Measurements from ENCODE around the gene XPR1.

Gene XPR1

DNA sequence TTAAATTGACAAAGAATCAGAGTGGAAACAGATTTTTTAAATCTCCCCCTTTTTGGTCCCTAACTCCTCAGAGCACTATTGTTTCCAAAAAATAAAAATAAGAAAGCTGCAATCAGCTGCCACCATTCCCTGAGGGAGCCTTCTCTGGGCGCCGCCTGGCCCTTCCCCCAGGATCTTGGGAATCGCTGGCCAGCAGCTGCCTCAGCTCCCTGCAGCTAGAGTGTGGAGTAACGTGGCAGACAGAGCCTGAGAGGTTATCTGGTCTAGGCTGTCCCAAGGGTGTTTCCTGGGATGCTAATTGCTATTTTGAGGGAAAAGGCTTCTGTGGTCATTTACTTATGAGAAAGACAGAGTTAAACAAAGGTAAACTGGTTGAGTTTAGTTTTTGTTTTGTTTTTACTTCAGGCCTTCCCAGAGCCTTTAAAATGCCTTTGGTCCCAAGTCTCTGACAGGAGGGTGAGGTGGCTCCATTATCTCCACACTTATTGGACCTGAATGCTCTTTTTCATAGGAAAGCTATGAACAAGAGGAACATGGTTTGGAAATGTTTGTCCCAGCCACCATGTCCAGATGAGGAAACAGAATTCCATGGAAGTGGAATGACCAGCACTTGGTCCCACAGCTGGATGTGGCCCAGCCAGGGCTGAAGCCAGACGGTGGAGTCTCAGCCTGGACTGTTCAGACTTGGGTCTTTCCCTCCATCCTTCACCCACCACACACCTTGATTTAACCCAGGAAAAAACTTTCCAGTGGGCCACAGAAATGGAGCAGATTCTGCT is 266.8 kb downstream of the XPR1 start:
- no peak overlapping the region for H3K4me3 Mint-ChIP-seq
- no peak for DNase-seq
- no peaks in the 10 kb centered on the region for H3K9me3 Mint-ChIP-seq
- H3K27ac Mint-ChIP-seq = peak overlapping the region; percentile 44
- peaks cover 27% of the 10 kb centered on the region for H3K4me1 Mint-ChIP-seq
- peaks cover 5% of the 10 kb centered on the region for H3K36me3 Mint-ChIP-seq (ENCODE audit: low read depth)
- TF ChIP-seq, protein P1, sequence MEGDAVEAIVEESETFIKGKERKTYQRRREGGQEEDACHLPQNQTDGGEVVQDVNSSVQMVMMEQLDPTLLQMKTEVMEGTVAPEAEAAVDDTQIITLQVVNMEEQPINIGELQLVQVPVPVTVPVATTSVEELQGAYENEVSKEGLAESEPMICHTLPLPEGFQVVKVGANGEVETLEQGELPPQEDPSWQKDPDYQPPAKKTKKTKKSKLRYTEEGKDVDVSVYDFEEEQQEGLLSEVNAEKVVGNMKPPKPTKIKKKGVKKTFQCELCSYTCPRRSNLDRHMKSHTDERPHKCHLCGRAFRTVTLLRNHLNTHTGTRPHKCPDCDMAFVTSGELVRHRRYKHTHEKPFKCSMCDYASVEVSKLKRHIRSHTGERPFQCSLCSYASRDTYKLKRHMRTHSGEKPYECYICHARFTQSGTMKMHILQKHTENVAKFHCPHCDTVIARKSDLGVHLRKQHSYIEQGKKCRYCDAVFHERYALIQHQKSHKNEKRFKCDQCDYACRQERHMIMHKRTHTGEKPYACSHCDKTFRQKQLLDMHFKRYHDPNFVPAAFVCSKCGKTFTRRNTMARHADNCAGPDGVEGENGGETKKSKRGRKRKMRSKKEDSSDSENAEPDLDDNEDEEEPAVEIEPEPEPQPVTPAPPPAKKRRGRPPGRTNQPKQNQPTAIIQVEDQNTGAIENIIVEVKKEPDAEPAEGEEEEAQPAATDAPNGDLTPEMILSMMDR (IDR thresholded peaks at IDR 0.05) = no peak
- H3K27me3 Mint-ChIP-seq (ENCODE audit: low read depth, poor library complexity) = peaks cover 6% of the 10 kb centered on the region

DNA sequence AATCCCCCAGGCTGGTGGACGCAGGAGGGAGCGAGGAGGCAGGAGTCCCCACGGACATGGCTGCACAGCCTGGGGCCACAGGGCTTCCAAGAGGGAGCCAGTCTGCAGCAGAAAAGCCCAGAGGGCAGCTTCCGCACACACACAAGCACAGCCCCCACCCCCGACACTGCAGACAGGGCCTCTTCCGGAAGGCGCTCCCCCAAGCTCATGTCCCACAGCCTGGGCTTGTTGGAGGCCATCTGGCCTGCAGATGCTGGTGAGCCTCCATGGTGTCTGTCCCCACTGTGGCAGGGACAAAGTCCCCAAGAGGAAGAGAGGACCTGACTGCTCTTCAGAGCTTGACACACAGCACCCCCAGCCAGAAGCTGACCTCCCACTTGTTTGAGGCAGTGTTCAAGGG is 267.4 kb downstream of the XPR1 start:
- H3K36me3 Mint-ChIP-seq (ENCODE audit: low read depth) = peaks cover 5% of the 10 kb centered on the region
- TF ChIP-seq, protein P1 (IDR thresholded peaks at IDR 0.05) = no peak
- no peak for DNase-seq
- H3K9me3 Mint-ChIP-seq = no peaks in the 10 kb centered on the region
- H3K27ac Mint-ChIP-seq = peak overlapping the region; percentile 36
- no peak overlapping the region for H3K4me3 Mint-ChIP-seq
- H3K4me1 Mint-ChIP-seq = peaks cover 27% of the 10 kb centered on the region
- peaks cover 6% of the 10 kb centered on the region for H3K27me3 Mint-ChIP-seq (ENCODE audit: low read depth, poor library complexity)

DNA sequence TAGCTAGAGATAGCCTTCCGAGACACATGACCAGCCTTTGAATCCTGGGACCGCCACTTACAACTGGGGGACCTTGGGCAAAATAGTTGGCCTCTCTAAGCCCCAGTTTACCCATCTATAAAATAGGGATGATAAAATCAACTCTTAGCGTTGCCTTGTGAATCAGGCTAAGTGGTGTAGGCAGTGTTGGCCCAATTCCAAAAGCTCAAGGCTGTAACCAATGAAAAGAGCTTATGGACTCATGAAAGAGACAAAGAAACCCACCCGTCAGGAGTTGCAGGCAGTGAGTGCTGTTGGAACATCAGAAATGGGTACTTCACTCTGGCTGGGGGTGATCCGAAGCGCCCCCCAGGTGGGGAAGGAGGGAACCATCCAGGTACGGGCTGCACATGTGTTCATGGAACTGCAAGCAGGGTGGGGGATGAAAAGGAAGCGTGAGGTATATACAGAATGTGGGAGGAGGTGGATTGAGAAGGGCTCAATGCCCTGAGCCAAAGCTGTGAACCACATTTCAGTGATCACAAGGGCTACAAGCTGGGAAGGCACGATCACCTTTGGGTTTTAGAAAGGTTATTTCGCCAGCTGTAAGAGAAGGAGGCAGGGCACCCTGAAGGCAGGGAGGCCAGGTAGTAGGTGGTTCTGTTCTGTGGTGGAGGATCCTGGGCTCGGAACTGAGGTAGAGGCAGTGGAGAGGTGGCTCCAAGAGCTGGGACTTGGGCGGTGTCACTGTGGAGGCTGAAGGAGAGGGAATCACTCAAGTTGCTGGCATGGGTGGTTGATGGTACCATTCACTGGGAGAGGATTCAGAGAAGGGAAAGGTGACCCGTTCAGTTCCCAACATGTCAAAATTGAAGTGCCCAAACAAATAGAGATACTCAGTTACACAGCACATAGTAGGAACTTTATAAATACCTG is 269.5 kb downstream of the XPR1 start:
- no peak overlapping the region for H3K4me3 Mint-ChIP-seq
- TF ChIP-seq, protein P1 (IDR thresholded peaks at IDR 0.05) = no peak
- H3K27ac Mint-ChIP-seq = no peak overlapping the region
- DNase-seq = no peak
- H3K4me1 Mint-ChIP-seq = peaks cover 27% of the 10 kb centered on the region
- H3K27me3 Mint-ChIP-seq (ENCODE audit: low read depth, poor library complexity) = peaks cover 3% of the 10 kb centered on the region
- peaks cover 3% of the 10 kb centered on the region for H3K9me3 Mint-ChIP-seq
- no peaks in the 10 kb centered on the region for H3K36me3 Mint-ChIP-seq (ENCODE audit: low read depth)

DNA sequence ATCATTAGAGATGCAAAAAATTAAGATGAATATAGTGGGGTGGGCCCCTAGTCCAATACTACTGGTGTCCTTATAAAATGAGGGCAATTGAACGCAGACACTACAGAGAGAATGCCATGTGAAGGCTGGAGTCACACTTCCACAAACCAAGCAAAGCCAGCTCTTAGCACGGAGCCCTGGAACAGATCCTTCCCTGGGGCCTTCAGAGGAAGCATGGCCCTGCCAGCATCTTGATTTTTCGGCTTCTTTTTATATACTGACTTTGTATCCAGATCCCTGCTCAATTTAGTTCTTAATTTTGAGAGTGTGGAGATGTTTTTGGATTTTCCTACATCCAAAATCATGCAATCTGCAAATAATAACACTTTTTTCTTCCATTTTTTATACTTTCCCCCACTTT is 270.7 kb downstream of the XPR1 start:
- no peak overlapping the region for H3K4me3 Mint-ChIP-seq
- no peak for DNase-seq
- no peaks in the 10 kb centered on the region for H3K27me3 Mint-ChIP-seq (ENCODE audit: low read depth, poor library complexity)
- no peaks in the 10 kb centered on the region for H3K36me3 Mint-ChIP-seq (ENCODE audit: low read depth)
- H3K4me1 Mint-ChIP-seq = peaks cover 27% of the 10 kb centered on the region
- TF ChIP-seq, protein P1 (IDR thresholded peaks at IDR 0.05) = no peak
- no peak overlapping the region for H3K27ac Mint-ChIP-seq
- H3K9me3 Mint-ChIP-seq = peaks cover 3% of the 10 kb centered on the region

DNA sequence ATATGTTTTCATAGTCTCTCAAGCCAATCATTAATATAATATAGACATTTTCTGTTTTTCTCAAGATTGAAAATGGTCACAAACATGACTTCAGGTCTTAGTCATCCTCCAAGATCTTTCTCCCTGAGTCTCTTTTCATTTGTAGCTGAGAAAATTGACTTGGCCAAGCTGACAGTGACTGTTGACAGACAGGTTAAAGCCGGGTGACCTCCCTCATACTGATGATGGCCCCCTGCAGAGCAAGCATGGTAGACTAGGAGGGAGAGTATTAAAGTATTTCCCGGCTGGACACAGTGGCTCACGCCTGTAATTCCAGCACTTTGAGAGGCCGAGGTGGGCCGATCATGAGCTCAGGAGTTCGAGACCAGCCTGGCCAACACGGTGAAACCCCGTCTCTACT is 274.1 kb downstream of the XPR1 start:
- H3K27ac Mint-ChIP-seq = no peak overlapping the region
- peaks cover 12% of the 10 kb centered on the region for H3K4me1 Mint-ChIP-seq
- no peak overlapping the region for H3K4me3 Mint-ChIP-seq
- no peaks in the 10 kb centered on the region for H3K36me3 Mint-ChIP-seq (ENCODE audit: low read depth)
- TF ChIP-seq, protein P1 (IDR thresholded peaks at IDR 0.05) = no peak
- H3K27me3 Mint-ChIP-seq (ENCODE audit: low read depth, poor library complexity) = peaks cover 6% of the 10 kb centered on the region
- peaks cover 3% of the 10 kb centered on the region for H3K9me3 Mint-ChIP-seq
- DNase-seq = no peak
